K562 (cell line): ENCODE measurements around the gene RSBN1L. TPM values are rescaled to one million over a fixed set of nuclear protein-coding genes. Genes with fewer than 3 reads are reported as not detected.

ENCODE experiments used
- ARHGAP35 ChIP-seq: fragments of 450-650 bp; IDR thresholded peaks from 2 replicates; pipeline ENCODE4 v1.6.1; 2018; ENCODE audit not compliant: partially characterized antibody
- BRD9 ChIP-seq: fragments of 450-650 bp; IDR thresholded peaks from 2 replicates; pipeline ENCODE4 v1.6.1; 2018; ENCODE audit warnings: low read depth; ENCODE audit not compliant: partially characterized antibody
- NR2C2 ChIP-seq, 2 experiments: fragments of 200-800 bp in 1 of 2; sonication (Bioruptor generic) in 1 of 2; sonication (generic) in 1 of 2; formaldehyde crosslinking in 1 of 2; IDR thresholded peaks; 2 replicates each; pipeline versions ENCODE4 v1.6.1 to v1.8.0; 2016 to 2022; ENCODE audit warnings: mild to moderate bottlenecking in 1 of 2, missing compliant biosample characterization in 1 of 2, missing genetic modification characterization in 1 of 2, missing genetic modification reagents in 1 of 2
- POLR3A ChIP-seq: IDR thresholded peaks from 2 replicates; pipeline ENCODE4 v1.6.1; 2011; ENCODE audit warnings: borderline replicate concordance, mild to moderate bottlenecking, moderate library complexity; ENCODE audit not compliant: insufficient read length, insufficient read depth; ENCODE audit errors: extremely low read depth
- PRPF4 ChIP-seq: fragments of 200-400 bp; formaldehyde crosslinking; IDR thresholded peaks from one replicate; pipeline ENCODE4 v1.6.1; 2017; ENCODE audit warnings: low read length, low read depth, mild to moderate bottlenecking; ENCODE audit not compliant: insufficient read depth, poor library complexity, severe bottlenecking
- SRSF7 ChIP-seq: fragments of 200-400 bp; formaldehyde crosslinking; optimal IDR thresholded peaks from 2 replicates; pipeline ENCODE3; 2017; ENCODE audit warnings: mild to moderate bottlenecking, low read depth, low read length
- TAF7 ChIP-seq: fragments of 450-650 bp; IDR thresholded peaks from 2 replicates; pipeline ENCODE4 v1.6.1; 2016; ENCODE audit warnings: missing genetic modification characterization, missing compliant biosample characterization
- THRB ChIP-seq: fragments of 450-650 bp; formaldehyde crosslinking; conservative IDR thresholded peaks from 2 replicates; pipeline ENCODE4 v1.4.0; 2022; ENCODE audit warnings: mild to moderate bottlenecking, missing genetic modification characterization
- ZBTB26 ChIP-seq: fragments of 450-650 bp; formaldehyde crosslinking; IDR thresholded peaks from 2 replicates; pipeline ENCODE4 v1.4.0; 2022; ENCODE audit warnings: missing genetic modification characterization
- ZEB2 ChIP-seq: fragments of 450-650 bp; IDR thresholded peaks from 2 replicates; pipeline ENCODE4 v1.6.1; 2016
- ZKSCAN1 ChIP-seq: fragments of 150-350 bp; IDR thresholded peaks from 2 replicates; pipeline ENCODE4 v1.6.1; 2016; ENCODE audit warnings: low read depth, low read length
- ZNF232 ChIP-seq: sonication (generic); formaldehyde crosslinking; IDR thresholded peaks from 2 replicates; pipeline ENCODE4 v1.8.0; 2022; ENCODE audit warnings: mild to moderate bottlenecking, missing genetic modification reagents
- ZNF512 ChIP-seq: IDR thresholded peaks from 2 replicates; pipeline ENCODE4 v1.6.1; 2016; ENCODE audit warnings: missing genetic modification characterization, missing compliant biosample characterization
- polyA plus RNA-seq, 8 experiments: library from polyadenylated mRNA; depleted of rRNA in 4 of 8; stranded (reverse) in 5 of 8; unstranded in 3 of 8; fragments of >200 nt; fragmentation: Nextera tagmentation in 2 of 8; fragmentation: Illumina TruSeq in 1 of 8; extraction: Ambion mirVana in 2 of 8; extraction: Trizol in 1 of 8; gene quantifications; 2 replicates each; pipeline versions ENCODE4 v1.2.1 to v1.2.3, GENCODE V29; 2011 to 2014; ENCODE audit warnings: inconsistent platforms in 1 of 8, missing spikeins in 1 of 8
- total RNA-seq, 7 experiments: library from RNA; depleted of rRNA in 6 of 7; stranded (reverse); fragments of >200 nt in 6 of 7; fragmentation: Illumina TruSeq in 2 of 7; extraction: Trizol in 2 of 7; gene quantifications; 2 replicates each; pipeline versions ENCODE4 v1.2.1 to v1.2.3, GENCODE V29; 2011 to 2021; ENCODE audit warnings: low replicate concordance in 1 of 7
- TF ChIP-seq, protein P1 (sequence below), 2 experiments: fragments of 450-650 bp in 1 of 2; IDR thresholded peaks; 2 replicates each; pipeline ENCODE4 v1.6.1; 2011 to 2017; ENCODE audit warnings: low read depth in 2 of 2, antibody characterized with exemption in 1 of 2, borderline replicate concordance in 1 of 2, low read length in 1 of 2, mild to moderate bottlenecking in 1 of 2, mixed read lengths in 1 of 2; ENCODE audit not compliant: control insufficient read depth in 1 of 2
- TF ChIP-seq, protein P2 (sequence below): fragments of 450-650 bp; IDR thresholded peaks from 2 replicates; pipeline ENCODE4 v1.6.1; 2016; ENCODE audit warnings: antibody characterized with exemption
- TF ChIP-seq, protein P3 (sequence below): fragments of 450-650 bp; IDR thresholded peaks from 2 replicates; pipeline ENCODE4 v1.6.1; 2016; ENCODE audit warnings: borderline replicate concordance

RSBN1L gene
- total and polyA plus RNA-seq, 9 of the 15 experiments (the other 6 are each of a cell fraction or from before 2014, with no cell fraction given) = 6.2 to 35.2 (median 20.1) TPM

DNA sequence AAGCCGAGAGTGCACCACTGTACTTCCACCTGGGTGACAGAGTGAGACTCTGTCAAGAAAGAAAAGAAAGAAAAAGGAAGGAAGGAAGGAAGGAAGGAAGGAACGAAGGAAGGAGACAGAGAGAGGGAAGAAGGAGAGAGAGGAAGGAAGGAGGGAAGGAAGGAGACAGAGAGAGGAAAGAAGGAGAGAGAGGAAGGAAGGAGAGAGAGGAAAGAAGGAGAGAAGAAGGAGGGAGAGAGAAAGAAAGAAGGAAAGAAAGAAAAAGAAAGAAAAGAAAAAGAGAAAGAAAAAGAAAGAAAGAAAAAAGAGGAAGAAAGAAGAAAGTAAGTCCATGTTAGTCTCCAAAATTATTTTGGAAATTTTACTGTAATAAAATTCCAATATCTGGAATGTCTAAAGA, 33.4 kb upstream of the RSBN1L start (continued):
- TF ChIP-seq, protein P1, sequence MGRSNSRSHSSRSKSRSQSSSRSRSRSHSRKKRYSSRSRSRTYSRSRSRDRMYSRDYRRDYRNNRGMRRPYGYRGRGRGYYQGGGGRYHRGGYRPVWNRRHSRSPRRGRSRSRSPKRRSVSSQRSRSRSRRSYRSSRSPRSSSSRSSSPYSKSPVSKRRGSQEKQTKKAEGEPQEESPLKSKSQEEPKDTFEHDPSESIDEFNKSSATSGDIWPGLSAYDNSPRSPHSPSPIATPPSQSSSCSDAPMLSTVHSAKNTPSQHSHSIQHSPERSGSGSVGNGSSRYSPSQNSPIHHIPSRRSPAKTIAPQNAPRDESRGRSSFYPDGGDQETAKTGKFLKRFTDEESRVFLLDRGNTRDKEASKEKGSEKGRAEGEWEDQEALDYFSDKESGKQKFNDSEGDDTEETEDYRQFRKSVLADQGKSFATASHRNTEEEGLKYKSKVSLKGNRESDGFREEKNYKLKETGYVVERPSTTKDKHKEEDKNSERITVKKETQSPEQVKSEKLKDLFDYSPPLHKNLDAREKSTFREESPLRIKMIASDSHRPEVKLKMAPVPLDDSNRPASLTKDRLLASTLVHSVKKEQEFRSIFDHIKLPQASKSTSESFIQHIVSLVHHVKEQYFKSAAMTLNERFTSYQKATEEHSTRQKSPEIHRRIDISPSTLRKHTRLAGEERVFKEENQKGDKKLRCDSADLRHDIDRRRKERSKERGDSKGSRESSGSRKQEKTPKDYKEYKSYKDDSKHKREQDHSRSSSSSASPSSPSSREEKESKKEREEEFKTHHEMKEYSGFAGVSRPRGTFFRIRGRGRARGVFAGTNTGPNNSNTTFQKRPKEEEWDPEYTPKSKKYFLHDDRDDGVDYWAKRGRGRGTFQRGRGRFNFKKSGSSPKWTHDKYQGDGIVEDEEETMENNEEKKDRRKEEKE (IDR thresholded peaks at IDR 0.05; ENCODE audit: borderline replicate concordance in 1 of 2, control insufficient read depth in 1 of 2, low read depth in 2 of 2, low read length in 1 of 2) = 0 out of 4 replicates have a peak, but pooled peaks of 1 of the 2 experiments have one; percentile 35
- TF ChIP-seq, protein P2, sequence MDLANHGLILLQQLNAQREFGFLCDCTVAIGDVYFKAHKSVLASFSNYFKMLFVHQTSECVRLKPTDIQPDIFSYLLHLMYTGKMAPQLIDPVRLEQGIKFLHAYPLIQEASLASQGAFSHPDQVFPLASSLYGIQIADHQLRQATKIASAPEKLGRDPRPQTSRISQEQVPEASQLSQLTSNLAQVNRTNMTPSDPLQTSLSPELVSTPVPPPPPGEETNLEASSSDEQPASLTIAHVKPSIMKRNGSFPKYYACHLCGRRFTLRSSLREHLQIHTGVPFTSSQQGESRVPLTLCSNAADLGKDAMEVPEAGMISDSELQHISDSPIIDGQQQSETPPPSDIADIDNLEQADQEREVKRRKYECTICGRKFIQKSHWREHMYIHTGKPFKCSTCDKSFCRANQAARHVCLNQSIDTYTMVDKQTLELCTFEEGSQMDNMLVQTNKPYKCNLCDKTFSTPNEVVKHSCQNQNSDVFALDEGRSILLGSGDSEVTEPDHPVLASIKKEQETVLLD = peak; percentile 58; the same call in 1 of the 2 replicates
- TF ChIP-seq ZBTB26 (CRISPR knock-in tag) (0 out of 2 replicates have a peak, but pooled peaks have one; percentile 36), THRB (CRISPR knock-in tag) (0 out of 2 replicates have a peak, but pooled peaks have one; percentile 74), ARHGAP35 (no peak), POLR3A (no peak), PRPF4 (no peak), TAF7 (tag) (no peak), NR2C2 (CRISPR knock-in tag; IDR thresholded peaks at IDR 0.05) (no peak), NR2C2 (tag; IDR thresholded peaks at IDR 0.05) (no peak), BRD9 (no peak), ZNF232 (CRISPR knock-in tag) (no peak), ZEB2 (no peak), ZKSCAN1 (no peak), ZNF512 (tag) (peak; percentile 88), SRSF7 (no peak)
- TF ChIP-seq, protein P3, sequence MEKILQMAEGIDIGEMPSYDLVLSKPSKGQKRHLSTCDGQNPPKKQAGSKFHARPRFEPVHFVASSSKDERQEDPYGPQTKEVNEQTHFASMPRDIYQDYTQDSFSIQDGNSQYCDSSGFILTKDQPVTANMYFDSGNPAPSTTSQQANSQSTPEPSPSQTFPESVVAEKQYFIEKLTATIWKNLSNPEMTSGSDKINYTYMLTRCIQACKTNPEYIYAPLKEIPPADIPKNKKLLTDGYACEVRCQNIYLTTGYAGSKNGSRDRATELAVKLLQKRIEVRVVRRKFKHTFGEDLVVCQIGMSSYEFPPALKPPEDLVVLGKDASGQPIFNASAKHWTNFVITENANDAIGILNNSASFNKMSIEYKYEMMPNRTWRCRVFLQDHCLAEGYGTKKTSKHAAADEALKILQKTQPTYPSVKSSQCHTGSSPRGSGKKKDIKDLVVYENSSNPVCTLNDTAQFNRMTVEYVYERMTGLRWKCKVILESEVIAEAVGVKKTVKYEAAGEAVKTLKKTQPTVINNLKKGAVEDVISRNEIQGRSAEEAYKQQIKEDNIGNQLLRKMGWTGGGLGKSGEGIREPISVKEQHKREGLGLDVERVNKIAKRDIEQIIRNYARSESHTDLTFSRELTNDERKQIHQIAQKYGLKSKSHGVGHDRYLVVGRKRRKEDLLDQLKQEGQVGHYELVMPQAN = 0 out of 2 replicates have a peak, but pooled peaks have one; percentile 38
